ENCODE measurements around the gene NPY4R. TPM values are rescaled to one million over a fixed set of nuclear protein-coding genes. Genes with fewer than 3 reads are reported as not detected.
"Not testable (repeated sequence)": the region's sequence is repeated elsewhere in the genome, so short reads cannot be mapped to it uniquely, and the experiment has no call there.

Gene NPY4R, protein sequence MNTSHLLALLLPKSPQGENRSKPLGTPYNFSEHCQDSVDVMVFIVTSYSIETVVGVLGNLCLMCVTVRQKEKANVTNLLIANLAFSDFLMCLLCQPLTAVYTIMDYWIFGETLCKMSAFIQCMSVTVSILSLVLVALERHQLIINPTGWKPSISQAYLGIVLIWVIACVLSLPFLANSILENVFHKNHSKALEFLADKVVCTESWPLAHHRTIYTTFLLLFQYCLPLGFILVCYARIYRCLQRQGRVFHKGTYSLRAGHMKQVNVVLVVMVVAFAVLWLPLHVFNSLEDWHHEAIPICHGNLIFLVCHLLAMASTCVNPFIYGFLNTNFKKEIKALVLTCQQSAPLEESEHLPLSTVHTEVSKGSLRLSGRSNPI
- not detected in 2 replicates for total RNA-seq (2014; rRNA removed; shearing (Covaris generic))
- not detected in 2 replicates for polyA plus RNA-seq (2015; cell fraction: cytosol; rRNA removed)
- polyA plus RNA-seq (2015; cell fraction: nucleus; rRNA removed): not detected in 2 replicates

DNA sequence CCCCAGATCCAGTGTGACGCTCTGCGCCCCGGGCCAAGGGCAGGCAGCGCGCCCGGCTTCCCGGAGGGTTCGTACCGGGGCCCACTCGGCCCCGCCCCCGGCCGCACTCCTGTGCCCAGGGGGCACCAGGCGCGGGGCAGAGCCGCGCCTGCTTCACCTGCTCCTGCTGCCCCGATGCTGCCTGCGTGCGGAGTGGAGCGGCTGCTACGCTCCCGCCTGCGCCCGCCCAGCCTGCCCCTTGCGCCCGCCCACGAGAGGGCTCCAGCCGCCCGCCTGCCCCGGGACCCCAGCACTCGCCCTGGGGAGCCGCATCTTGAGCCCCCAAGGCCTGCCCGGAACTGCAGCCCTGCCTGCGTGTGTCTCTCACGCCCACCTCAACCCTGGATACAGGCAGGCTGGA, at the start of gene NPY4R:
TSS of gene NPY4R (minus strand) at position 194 of the 400 bp plus-strand sequence. CDS start 3,323 bp downstream, outside the sequence.
- DNase-seq (ENCODE audit: low read depth, low spot score); in situ Hi-C loops (cut with HindIII; ENCODE audit: low pct_unique_long_range_greater_than_20kb, low sequenced_read_pairs): not testable (repeated sequence)

DNA sequence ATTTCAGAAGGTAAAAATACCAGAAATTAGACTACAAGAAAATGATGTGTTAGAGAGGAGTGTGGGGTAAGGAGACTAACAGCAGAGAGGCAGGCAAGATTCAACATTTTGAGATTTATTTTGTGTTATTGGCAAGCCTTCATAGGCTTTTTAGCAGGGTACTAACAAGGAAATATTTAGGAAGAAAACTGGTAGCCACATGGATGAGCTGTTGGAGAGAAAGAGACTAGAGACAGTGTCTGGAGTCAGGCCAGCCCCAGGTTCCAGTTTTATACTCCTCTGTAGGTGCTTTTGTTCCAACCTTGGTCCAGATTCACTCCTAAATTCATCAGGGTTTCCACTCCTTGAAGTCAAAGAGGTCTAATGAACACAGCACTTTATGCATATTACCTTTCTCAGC, 49.6 kb upstream of the NPY4R start:
- DNase-seq (ENCODE audit: low read depth, low spot score): no peak
- in situ Hi-C loops (cut with HindIII; ENCODE audit: low pct_unique_long_range_greater_than_20kb, low sequenced_read_pairs): no loop called here

DNA sequence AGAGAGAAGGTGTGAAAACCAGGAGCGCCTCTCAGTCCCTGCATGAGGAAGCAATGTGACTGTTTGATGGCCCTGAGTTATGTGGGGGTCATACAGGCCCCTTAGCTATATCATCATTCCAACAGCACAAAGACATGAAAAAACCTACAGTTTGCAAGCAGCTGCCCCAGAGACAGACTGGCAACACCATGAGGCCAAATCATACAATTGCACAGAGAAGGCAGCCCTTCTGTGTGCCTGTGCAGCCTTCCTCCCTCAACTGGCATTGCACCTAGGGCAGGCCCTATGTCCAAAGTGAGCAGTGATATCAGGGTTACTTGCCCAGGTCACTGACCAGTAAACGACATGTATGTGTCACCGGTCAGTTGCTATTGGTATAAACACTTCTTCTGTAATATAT, 49.1 kb upstream of the NPY4R start:
- in situ Hi-C loops (cut with HindIII; ENCODE audit: low pct_unique_long_range_greater_than_20kb, low sequenced_read_pairs): no loop called here
- DNase-seq (ENCODE audit: low read depth, low spot score): no peak

DNA sequence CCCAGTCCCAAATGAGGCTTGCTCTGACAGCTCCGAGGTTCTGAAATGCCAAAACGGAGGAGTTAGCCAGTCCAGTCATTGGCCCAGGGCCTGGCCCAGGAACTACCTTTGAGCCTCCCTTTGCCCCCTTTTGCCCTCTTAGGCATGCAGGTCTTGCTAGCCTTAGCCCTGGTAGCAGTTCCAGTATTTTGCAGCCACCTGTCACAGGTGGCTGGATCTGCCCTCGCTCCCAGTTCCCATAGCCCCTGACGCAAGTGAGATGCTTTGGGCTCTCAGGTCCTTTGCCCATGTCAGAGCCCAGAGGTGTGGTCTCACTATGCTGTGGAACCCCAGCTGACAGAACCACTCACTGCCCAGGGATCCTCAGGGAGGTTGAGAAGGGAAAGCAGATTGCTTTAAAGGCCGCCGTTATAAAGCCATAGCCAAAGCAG, 48.7 kb upstream of the NPY4R start:
- DNase-seq (ENCODE audit: low read depth, low spot score): no peak

DNA sequence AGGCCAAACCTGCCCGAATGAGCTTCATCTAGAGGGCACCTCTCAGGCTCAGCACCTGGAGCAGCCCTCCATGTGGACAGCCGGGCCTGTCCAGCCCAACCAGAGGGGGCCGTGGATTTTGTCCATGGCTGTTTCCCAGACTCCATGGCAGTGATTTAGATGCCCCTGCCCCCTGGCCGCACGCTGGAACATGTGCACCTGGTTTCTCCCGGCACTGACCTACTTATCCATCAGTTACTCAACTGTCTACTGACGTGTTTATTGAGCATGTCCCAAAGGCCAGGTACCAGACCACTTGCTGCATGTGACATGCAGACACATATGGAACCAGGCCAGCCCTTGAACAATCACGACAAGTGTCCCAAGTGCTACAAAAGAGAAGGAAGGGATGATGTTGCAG, 47.6 kb upstream of the NPY4R start:
- DNase-seq (ENCODE audit: low read depth, low spot score); in situ Hi-C loops (cut with HindIII; ENCODE audit: low pct_unique_long_range_greater_than_20kb, low sequenced_read_pairs): not testable (repeated sequence)

More for the DNA sequence above, 48.7 kb upstream of the NPY4R start:
- in situ Hi-C loops (cut with HindIII; ENCODE audit: low pct_unique_long_range_greater_than_20kb, low sequenced_read_pairs): no loop called here

DNA sequence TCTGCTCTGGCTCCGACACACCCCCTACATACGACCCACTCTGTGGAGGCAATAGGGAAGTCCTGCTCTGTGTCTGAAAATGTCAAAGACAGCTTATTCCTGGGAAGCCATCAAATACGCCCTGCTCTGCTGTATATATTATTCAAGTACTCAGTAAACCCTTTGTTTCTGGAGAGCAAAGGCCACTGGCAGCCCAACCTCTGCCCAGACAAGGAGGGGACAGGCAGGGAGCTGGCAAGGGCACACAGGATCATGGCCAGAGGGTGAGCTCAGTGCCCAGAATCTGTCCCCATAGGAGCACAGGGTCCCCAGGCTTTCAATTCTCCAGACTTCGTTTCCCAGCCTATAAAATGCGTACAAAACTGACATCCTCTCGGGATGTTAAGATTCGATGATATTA, 47.0 kb upstream of the NPY4R start:
- DNase-seq (ENCODE audit: low read depth, low spot score); in situ Hi-C loops (cut with HindIII; ENCODE audit: low pct_unique_long_range_greater_than_20kb, low sequenced_read_pairs): not testable (repeated sequence)

DNA sequence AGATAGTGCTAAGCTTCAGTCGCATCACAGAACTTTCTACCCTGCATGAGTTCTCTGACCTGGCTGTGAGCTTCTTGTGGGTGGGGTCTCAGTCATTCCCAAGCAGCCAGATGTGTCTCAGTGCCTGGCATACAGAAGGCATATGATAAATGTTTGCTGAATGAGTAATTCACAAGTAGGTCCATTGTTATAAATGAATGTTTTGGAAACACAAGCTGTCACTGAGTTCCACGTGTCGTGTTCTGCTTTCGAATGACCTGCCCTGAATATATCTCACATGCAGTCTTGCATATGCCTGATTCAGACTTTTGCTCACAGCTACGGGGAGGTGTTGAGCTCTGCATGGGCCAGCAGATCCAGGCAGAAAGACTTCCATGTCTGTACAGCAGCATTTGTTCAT, 46.2 kb upstream of the NPY4R start:
- in situ Hi-C loops (cut with HindIII; ENCODE audit: low pct_unique_long_range_greater_than_20kb, low sequenced_read_pairs): not testable (repeated sequence)

DNA sequence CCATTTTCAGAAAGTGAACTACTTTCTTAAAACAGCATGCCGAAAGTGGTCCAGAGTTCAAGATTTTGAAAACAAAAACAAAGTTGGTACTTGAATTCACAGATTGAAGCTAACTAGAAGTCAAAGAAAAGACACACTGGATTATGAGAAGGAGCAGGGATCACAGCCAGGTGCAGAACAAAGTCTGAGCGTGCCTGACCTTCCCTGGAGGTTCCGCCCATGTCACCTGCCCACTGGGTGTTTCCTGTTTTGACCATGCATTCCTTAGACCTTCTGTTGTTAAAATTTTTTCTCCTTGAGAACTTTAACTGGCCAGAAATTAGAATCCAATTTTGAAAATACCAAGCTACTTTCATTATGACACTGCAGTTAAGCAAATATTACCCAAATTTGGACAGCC, 34.2 kb upstream of the NPY4R start:
- in situ Hi-C loops (cut with HindIII; ENCODE audit: low pct_unique_long_range_greater_than_20kb, low sequenced_read_pairs); DNase-seq (ENCODE audit: low read depth, low spot score): not testable (repeated sequence)

More for the DNA sequence above, 46.2 kb upstream of the NPY4R start:
- not testable (repeated sequence) for DNase-seq (ENCODE audit: low read depth, low spot score)

DNA sequence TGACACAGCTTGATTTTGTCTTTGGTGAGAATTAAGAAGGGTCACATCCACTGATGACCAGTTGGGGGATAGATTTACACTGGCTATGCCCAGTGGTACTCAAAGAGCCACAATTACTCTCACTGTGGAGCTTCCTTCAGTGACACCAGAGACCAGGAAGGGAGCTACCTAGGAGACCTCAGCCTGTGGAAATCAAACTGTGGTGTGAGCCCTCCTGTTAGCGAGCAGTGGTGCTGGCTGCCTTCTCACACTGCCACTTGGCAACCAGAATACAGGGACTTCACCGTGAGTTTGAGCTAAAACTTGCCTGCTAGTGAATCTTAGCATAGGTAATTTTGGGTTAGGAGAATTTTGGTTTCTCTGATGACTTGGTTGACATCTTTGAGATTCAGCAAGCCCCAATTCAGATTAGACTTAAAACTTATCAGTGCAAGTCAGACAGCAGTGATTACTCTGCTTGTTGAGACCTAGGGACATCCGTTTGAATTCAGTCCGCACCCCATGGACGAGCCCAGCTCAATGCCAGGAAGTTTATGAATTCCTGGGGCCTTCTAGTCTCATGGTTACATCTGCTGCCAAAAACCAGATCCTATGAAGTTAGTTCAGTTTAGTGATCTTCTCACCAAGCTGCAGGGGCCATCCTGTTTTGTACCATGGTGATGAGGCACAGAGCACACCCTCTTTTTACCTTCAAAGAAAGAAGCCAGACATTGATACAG, 33.4 kb upstream of the NPY4R start:
- in situ Hi-C loops (cut with HindIII; ENCODE audit: low pct_unique_long_range_greater_than_20kb, low sequenced_read_pairs); DNase-seq (ENCODE audit: low read depth, low spot score): not testable (repeated sequence)

DNA sequence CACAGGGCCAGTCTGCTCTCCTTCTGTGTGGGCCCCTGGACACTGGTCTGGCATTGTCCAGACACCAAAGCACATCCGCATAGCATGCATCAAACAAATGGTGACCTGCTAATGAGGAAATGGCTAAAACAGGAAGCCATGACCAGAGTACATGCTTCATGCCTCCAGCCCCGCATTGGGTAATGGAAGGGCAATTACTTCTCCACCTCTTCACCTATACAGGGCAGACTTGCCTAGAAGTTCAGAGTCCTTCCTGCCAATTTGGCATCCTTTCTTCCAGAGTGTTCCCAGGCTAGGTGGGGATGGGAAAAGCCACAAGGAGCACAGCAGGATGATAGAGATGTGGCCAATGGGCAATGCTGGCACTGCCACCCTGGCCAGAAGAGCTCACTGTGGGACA, 32.1 kb upstream of the NPY4R start:
- in situ Hi-C loops (cut with HindIII; ENCODE audit: low pct_unique_long_range_greater_than_20kb, low sequenced_read_pairs); DNase-seq (ENCODE audit: low read depth, low spot score): not testable (repeated sequence)

DNA sequence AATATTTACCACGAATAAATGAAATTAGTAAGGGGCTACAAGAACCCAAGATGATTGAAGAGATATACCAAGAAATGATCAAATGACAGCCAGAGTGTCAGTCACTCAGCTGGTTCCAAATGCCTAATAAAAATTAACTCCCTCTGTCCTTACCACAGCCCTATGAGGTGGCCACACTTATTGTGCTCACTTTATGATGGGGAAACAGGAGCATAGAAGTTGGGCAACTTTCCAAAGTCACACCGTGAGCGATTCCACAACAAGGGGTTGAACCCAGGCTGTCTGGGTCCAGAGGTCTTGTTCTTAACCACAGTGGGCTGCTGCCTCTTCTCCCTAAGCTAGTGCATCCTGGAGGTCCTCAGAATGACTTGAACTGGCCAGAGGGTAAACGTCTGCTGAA, 31.6 kb upstream of the NPY4R start:
- in situ Hi-C loops (cut with HindIII; ENCODE audit: low pct_unique_long_range_greater_than_20kb, low sequenced_read_pairs); DNase-seq (ENCODE audit: low read depth, low spot score): not testable (repeated sequence)

DNA sequence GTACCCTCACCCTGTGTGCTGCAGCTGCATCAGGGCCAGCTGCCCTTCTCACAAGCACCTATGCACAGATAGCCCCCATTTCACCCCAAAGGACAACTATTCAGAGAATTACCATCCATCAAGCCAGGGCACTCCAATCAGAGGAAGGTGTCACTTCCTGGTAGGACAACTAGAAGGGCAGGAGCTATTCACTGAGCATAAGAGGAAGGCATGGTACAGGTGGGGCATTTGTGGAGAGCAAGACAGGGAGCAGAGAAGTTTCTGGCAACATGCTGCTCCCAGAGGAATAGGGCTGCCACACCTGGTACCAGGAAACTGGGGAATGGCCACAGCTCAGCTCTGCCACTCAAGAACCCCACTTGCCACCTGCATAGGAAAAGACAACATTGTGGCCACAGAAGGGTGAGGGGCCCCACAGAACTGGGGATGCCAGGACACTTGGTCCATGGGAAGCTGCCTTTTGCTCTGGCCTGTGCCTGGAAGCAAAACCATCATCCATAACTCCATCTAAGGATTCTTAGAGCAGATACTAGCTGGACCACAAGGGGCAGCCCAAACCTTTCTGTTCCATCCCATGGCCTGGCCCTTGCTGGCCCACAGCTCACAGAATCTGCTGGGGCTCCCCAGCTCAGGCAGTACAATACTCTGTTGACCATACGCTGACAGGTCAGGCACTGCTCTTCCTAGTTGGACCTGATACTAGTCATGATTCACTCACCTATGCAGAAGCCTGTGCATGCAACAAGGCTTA, 25.8 kb upstream of the NPY4R start:
- in situ Hi-C loops (cut with HindIII; ENCODE audit: low pct_unique_long_range_greater_than_20kb, low sequenced_read_pairs); DNase-seq (ENCODE audit: low read depth, low spot score): not testable (repeated sequence)

DNA sequence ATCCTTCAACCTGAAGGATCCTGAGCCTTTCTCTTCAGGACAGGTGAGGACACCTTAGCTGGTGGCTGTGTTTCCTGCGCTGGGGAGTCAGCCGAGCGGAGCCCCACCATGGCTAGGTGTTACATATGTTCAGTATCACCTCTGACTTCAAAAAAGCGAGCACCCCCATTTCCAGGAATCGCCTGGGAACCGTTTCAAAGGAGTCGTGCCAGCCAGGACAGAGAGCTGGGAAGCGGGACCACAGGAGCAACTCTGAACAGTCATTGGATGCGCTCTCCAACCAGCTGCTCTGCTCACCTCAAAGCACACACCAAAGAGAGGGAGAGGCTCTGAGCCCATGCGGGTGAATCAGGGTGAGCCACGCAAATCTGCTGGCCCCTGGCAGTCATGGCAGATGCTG, 24.5 kb upstream of the NPY4R start:
- in situ Hi-C loops (cut with HindIII; ENCODE audit: low pct_unique_long_range_greater_than_20kb, low sequenced_read_pairs); DNase-seq (ENCODE audit: low read depth, low spot score): not testable (repeated sequence)

DNA sequence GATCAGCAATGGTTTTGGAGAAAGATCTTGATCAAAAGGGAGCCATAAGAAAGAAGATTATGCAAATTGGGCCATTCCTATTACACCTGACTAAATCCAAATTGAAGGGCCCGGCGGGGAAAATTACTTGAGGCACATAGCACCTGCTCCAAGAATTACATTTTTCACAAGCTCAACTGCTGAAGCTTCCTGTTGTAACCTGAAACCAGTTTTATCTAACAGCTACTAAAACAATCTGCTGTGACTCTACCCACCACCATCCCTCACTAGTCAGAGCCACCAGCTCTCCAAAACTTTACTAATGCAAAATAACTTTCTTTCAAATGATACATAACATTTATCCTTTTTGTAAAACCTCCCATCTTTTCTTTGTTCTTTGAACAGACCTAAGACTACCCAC, 20.7 kb upstream of the NPY4R start:
- DNase-seq (ENCODE audit: low read depth, low spot score); in situ Hi-C loops (cut with HindIII; ENCODE audit: low pct_unique_long_range_greater_than_20kb, low sequenced_read_pairs): not testable (repeated sequence)

DNA sequence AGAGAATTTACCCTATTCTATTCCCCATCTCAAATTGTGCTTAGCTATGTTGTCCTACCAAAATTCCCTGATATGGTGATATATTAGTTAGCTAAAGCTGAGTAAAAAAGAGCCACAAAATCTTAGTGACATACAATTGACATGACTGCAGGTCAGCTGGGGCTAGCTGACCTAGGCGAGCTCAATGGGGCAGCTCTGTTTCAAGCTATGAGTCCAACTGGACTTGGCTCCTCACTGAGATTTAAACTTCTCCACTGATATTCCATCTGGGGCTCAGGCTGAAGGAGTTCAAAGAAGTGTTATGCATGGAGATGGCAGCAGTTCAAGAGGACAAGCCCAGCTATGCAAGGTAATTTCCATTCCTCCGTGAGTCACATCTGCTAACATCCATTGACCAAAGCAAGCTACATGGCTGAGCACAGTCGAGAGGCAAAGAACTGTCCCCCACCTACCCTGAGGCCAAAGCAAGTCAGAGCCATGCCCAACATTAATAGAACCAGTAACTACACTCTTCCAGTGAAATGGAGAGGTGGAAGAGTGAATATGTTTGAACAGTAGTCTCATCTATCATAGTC, 9.1 kb upstream of the NPY4R start:
- not testable (repeated sequence) for DNase-seq (ENCODE audit: low read depth, low spot score)

DNA sequence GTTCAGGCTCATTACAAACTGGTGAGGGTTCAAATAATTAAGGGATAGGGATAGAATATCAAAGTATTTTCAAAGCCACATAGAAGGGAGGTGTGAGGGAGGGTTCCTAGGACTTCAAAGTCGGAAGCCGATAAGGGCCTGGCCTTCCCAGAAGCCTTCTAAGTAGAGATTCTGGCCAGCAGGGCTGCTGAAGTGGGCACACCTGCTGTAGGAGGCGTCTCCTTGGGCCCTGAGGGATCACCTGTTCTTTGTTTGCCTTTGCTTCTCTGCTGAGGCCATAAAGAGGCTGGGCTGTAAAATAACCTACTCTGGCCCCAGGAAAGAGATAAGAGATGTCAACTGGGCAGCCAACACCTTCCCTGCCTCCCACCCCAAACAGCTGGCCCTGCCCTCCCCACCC, 8.0 kb upstream of the NPY4R start:
- DNase-seq (ENCODE audit: low read depth, low spot score); in situ Hi-C loops (cut with HindIII; ENCODE audit: low pct_unique_long_range_greater_than_20kb, low sequenced_read_pairs): not testable (repeated sequence)

More for the DNA sequence above, 9.1 kb upstream of the NPY4R start:
- in situ Hi-C loops (cut with HindIII; ENCODE audit: low pct_unique_long_range_greater_than_20kb, low sequenced_read_pairs): not testable (repeated sequence)

DNA sequence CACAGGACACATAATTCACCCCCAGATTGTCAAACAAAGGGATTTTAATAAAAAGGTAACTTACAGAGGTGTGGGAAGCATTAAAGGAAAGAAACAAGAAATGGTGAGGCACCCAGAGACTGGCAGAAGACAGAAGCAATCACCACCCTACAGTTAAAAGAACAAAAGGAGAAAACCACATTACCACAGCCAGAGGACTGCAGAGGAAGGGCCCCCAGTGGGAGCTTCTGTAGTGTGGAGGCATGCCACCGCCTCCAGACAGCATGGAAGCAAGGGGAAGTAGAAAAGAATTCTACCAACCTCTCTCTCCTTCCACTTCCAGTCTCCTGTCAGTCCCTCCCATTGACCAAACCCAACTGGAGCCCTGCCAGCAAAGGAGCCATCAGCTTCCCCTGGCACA, 4.4 kb upstream of the NPY4R start:
- DNase-seq (ENCODE audit: low read depth, low spot score); in situ Hi-C loops (cut with HindIII; ENCODE audit: low pct_unique_long_range_greater_than_20kb, low sequenced_read_pairs): not testable (repeated sequence)

All from SK-MEL-5 (cell line).